Mesendoderm (in vitro differentiated cells): ENCODE data around the gene SH3BP2.

Experiments used
- DNase-seq: peaks from one replicate; pipeline ENCODE4 v3.0.0; 2013
- H2AK5ac ChIP-seq: 2 replicates; pipeline ENCODE4 v1.6.1; 2013; ENCODE audit warnings: low read length, inconsistent platforms
- H2BK120ac ChIP-seq: 2 replicates; pipeline ENCODE4 v1.6.1; 2013; ENCODE audit warnings: low read depth, mild to moderate bottlenecking, low read length, moderate library complexity, mixed read lengths
- H2BK15ac ChIP-seq: replicated peaks from 2 replicates; pipeline ENCODE4 v1.6.1; 2013; ENCODE audit warnings: low read depth, mild to moderate bottlenecking, moderate library complexity
- H2BK5ac ChIP-seq: 2 replicates; pipeline ENCODE4 v1.6.1; 2013; ENCODE audit warnings: low read length, inconsistent platforms
- H3K18ac ChIP-seq: 2 replicates; pipeline ENCODE4 v1.6.1; 2013; ENCODE audit warnings: mild to moderate bottlenecking, low read length, mixed read lengths
- H3K23ac ChIP-seq: one replicate; pipeline ENCODE4 v1.6.1; 2013; ENCODE audit warnings: low read length
- H3K27ac ChIP-seq: 2 replicates; pipeline ENCODE4 v1.5.1; 2013; ENCODE audit warnings: low read depth, mild to moderate bottlenecking, inconsistent platforms, low read length, moderate library complexity
- H3K27me3 ChIP-seq: 2 replicates; pipeline ENCODE4 v1.6.1; 2013; ENCODE audit warnings: low read length, control low read depth, mild to moderate bottlenecking, inconsistent platforms; ENCODE audit not compliant: insufficient read depth, poor library complexity
- H3K36me3 ChIP-seq: 2 replicates; pipeline ENCODE4 v1.6.1; 2013; ENCODE audit warnings: low read length, inconsistent platforms; ENCODE audit not compliant: control insufficient read depth, insufficient read depth
- H3K4ac ChIP-seq: one replicate; pipeline ENCODE4 v1.6.1; 2013; ENCODE audit warnings: low read depth, mild to moderate bottlenecking, low read length, moderate library complexity
- H3K4me1 ChIP-seq: 2 replicates; pipeline ENCODE4 v1.6.1; 2013; ENCODE audit warnings: low read depth, low read length, inconsistent platforms; ENCODE audit not compliant: control insufficient read depth
- H3K4me2 ChIP-seq: 2 replicates; pipeline ENCODE4 v1.6.1; 2013; ENCODE audit warnings: low read length
- H3K4me3 ChIP-seq: 2 replicates; pipeline ENCODE4 v1.5.1; 2013; ENCODE audit warnings: mild to moderate bottlenecking, low read length
- H3K56ac ChIP-seq: one replicate; pipeline ENCODE4 v1.6.1; 2013; ENCODE audit warnings: low read length
- H3K79me1 ChIP-seq: 2 replicates; pipeline ENCODE4 v1.6.1; 2013; ENCODE audit warnings: low read length, inconsistent platforms
- H3K79me2 ChIP-seq: 2 replicates; pipeline ENCODE4 v1.6.1; 2013; ENCODE audit warnings: mild to moderate bottlenecking, low read length; ENCODE audit not compliant: control insufficient read depth, insufficient read depth
- H3K9ac ChIP-seq: 2 replicates; pipeline ENCODE4 v1.6.1; 2013; ENCODE audit warnings: low read length, inconsistent platforms
- H4K5ac ChIP-seq: one replicate; pipeline ENCODE4 v1.6.1; 2013; ENCODE audit warnings: low read length
- H4K8ac ChIP-seq: one replicate; pipeline ENCODE4 v1.6.1; 2013; ENCODE audit warnings: low read depth, mild to moderate bottlenecking, control low read depth, low read length, moderate library complexity
- WGBS: extraction: QIAGEN DNeasy Blood & Tissue Kit; methylation state at CpG from one replicate; pipeline ENCODE4 v1.1.7; 2013; ENCODE audit warnings: low lambda C conversion rate, missing lambda C conversion rate; ENCODE audit not compliant: insufficient coverage; ENCODE audit errors: extremely low coverage; 5-methylcytosine and 5-hydroxymethylcytosine counted together

The SH3BP2 gene

DNA sequence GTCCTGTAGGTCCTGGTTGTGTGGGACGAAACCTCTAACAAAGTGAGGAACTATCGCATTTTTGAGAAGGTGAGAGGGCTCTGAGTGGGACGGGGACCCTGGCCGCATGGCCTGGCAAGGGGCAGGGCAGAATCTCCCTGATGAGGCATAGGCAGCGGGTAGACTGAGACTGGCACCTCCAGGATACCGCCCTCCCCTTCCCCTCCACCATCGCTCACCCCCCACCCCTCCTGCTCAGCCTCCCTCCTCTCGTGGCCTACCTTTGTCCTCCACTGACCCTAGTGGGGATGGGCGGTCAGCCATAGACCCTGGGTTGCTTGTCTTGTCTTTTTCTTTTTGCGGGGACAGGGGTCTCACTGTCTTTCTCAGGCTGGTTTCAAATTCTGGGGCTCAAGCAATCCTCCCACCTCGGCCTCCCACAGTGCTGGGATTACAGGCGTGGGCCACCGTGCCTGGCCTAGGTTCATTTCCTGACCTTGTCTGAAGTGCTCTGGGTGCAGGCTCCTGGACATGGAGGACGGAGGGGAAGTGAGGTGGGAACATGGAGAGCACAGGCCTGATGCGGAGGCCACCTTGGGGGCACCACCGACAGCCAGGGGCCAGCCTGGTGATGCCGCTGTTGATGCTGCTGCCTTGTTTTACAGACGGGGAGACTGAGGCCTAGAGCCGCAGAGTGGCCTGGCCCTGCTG, 40.2 kb downstream of the SH3BP2 start:
- Histone ChIP-seq H3K4ac (no peak overlapping the region), H2BK15ac (no peak overlapping the region), H3K18ac (no peak overlapping the region), H3K4me1 (peaks cover 2% of the 10 kb centered on the region), H2BK5ac (no peak overlapping the region), H2BK120ac (no peak overlapping the region), H3K36me3 (peaks cover 11% of the 10 kb centered on the region), H3K23ac (no peak overlapping the region), H4K5ac (no peak overlapping the region), H3K79me2 (no peaks in the 10 kb centered on the region), H4K8ac (no peak overlapping the region), H3K4me2 (no peak overlapping the region), H3K56ac (no peak overlapping the region), H3K4me3 (no peak overlapping the region), H3K79me1 (no peaks in the 10 kb centered on the region), H3K27me3 (no peaks in the 10 kb centered on the region), H3K9ac (no peak overlapping the region), H2AK5ac (no peak overlapping the region), H3K27ac (no peak overlapping the region)
- no CpG with 5 or more reads among the region's 19 CpGs for WGBS
- no peak for DNase-seq

DNA sequence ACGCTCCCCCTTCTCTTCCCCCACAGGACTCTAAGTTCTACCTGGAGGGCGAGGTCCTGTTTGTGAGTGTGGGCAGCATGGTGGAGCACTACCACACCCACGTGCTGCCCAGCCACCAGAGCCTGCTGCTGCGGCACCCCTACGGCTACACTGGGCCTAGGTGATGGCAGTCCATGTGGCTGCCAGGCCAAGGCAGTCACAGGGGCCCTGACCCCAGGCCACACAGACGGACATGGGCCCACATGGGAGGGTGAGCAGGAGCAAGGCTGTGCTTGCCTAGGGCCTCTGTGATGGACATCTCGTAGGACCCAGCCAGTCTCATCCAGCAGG, 40.8 kb downstream of the SH3BP2 start:
- Histone ChIP-seq H4K8ac (no peak overlapping the region), H2BK120ac (no peak overlapping the region), H3K56ac (no peak overlapping the region), H3K4ac (no peak overlapping the region), H3K27me3 (no peaks in the 10 kb centered on the region), H2AK5ac (no peak overlapping the region), H2BK5ac (no peak overlapping the region), H3K4me3 (no peak overlapping the region), H3K23ac (no peak overlapping the region), H3K36me3 (peaks cover 11% of the 10 kb centered on the region), H2BK15ac (no peak overlapping the region), H3K4me2 (no peak overlapping the region), H3K79me1 (no peaks in the 10 kb centered on the region), H3K4me1 (peaks cover 2% of the 10 kb centered on the region), H3K9ac (no peak overlapping the region), H3K79me2 (no peaks in the 10 kb centered on the region), H3K18ac (no peak overlapping the region), H3K27ac (no peak overlapping the region), H4K5ac (no peak overlapping the region)
- DNase-seq, result no peak
- WGBS, result no CpG with 5 or more reads among the region's 7 CpGs

DNA sequence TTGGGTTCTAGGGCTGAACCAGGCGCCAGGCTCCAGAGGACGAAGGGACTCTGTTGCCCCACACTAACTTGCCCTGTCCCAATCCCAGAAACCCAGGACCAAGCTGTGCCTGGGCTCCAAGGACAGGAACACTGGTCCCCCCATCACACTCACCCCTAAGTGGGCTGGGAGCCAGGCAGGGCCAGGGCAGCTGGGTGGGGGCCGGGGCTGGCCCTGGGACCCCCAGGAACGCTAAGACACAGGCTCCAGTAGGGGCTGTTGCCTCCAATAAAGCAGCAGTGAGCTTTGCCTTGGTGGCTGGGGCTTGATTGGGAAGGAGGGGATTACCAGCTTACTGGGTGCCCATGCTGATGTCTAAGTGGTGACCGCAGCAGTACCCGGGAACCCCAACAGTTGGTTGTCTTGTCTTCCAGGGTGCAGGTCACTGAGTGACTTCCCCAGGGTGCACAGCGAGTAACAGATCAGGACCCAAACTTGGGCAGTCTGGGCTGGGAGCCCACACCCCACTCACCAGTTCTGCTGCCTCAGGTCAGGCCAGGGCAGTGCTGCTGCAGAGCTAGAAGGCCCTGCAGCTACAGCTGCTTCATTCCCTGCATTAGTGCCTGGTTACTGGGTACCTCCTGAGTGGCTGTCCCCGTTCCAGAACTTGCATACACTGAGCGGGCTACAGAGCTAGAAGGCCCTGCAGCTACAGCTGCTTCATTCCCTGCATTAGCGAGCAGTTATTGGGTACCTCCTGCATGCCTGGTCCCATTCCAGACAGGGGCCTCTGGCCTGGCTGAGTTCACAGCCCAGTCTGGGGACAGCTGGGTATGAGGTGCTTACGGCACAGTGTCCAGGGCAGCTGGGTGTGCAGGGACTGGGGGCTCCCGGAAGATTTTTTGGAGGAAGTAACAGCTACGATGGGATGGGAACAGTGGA, 41.4 kb downstream of the SH3BP2 start:
- no peak for DNase-seq

GRCh38 chr4:2835978-2836377, 43.1 kb downstream of the SH3BP2 start:
- Histone ChIP-seq H2BK120ac (no peak overlapping the region), H3K27me3 (no peaks in the 10 kb centered on the region), H3K79me1 (no peaks in the 10 kb centered on the region), H3K27ac (no peak overlapping the region), H2AK5ac (no peak overlapping the region), H3K4me1 (peaks cover 2% of the 10 kb centered on the region), H3K79me2 (no peaks in the 10 kb centered on the region), H3K4ac (no peak overlapping the region), H4K8ac (no peak overlapping the region), H3K9ac (no peak overlapping the region), H2BK5ac (no peak overlapping the region), H3K36me3 (peaks cover 10% of the 10 kb centered on the region), H3K18ac (no peak overlapping the region), H3K4me2 (no peak overlapping the region), H4K5ac (no peak overlapping the region), H3K56ac (no peak overlapping the region), H3K23ac (no peak overlapping the region), H2BK15ac (no peak overlapping the region), H3K4me3 (no peak overlapping the region)
- WGBS, result no CpG with 5 or more reads among the region's 8 CpGs
- DNase-seq, result no peak

More for the DNA sequence above, 41.4 kb downstream of the SH3BP2 start:
- Histone ChIP-seq H3K79me2 (no peaks in the 10 kb centered on the region), H4K5ac (no peak overlapping the region), H2AK5ac (no peak overlapping the region), H3K36me3 (peaks cover 11% of the 10 kb centered on the region), H4K8ac (no peak overlapping the region), H3K27ac (no peak overlapping the region), H3K18ac (no peak overlapping the region), H3K56ac (no peak overlapping the region), H3K79me1 (no peaks in the 10 kb centered on the region), H2BK5ac (no peak overlapping the region), H3K27me3 (no peaks in the 10 kb centered on the region), H3K4ac (no peak overlapping the region), H3K23ac (no peak overlapping the region), H3K9ac (no peak overlapping the region), H3K4me3 (no peak overlapping the region), H2BK15ac (no peak overlapping the region), H2BK120ac (no peak overlapping the region), H3K4me1 (peaks cover 2% of the 10 kb centered on the region), H3K4me2 (no peak overlapping the region)
- no CpG with 5 or more reads among the region's 13 CpGs for WGBS

DNA sequence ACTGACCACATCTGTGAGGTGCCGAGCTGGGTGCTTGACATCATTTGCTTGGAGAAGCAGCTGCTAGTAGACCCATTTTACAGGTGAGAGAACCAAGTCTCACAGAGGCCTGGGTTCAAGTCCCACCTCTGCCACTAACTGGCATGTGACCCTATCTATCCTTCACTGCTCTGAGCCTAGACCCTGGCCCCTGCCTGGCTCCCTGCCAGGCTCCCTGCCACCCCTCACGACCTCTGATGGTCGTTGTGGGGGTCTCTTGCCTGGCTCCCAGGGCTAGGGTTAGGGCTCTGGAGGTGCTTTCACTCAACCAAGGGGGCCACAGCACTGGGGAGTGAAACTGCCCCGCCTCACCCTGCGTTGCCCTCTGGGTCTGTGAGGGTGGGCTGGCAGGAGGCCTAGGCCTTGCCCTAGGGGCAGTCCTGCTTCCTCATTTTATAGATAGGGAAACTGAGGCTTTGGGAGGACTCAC, 43.5 kb downstream of the SH3BP2 start:
- no peak overlapping the region for H3K18ac ChIP-seq
- no peak overlapping the region for H4K8ac ChIP-seq
- no peak overlapping the region for H2BK15ac ChIP-seq
- no peaks in the 10 kb centered on the region for H3K79me2 ChIP-seq
- H3K4me1 ChIP-seq, result peaks cover 2% of the 10 kb centered on the region
- H3K4me3 ChIP-seq, result no peak overlapping the region
- H3K27me3 ChIP-seq, result no peaks in the 10 kb centered on the region
- H2BK120ac ChIP-seq, result no peak overlapping the region
- H3K9ac ChIP-seq, result no peak overlapping the region
- no peak overlapping the region for H3K4ac ChIP-seq
- H4K5ac ChIP-seq, result no peak overlapping the region
- H2BK5ac ChIP-seq, result no peak overlapping the region
- DNase-seq, result no peak
- no peak overlapping the region for H3K27ac ChIP-seq
- H3K36me3 ChIP-seq, result peaks cover 10% of the 10 kb centered on the region
- no CpG with 5 or more reads among the region's 5 CpGs for WGBS
- no peaks in the 10 kb centered on the region for H3K79me1 ChIP-seq
- H3K56ac ChIP-seq, result no peak overlapping the region
- no peak overlapping the region for H3K23ac ChIP-seq
- H2AK5ac ChIP-seq, result no peak overlapping the region
- no peak overlapping the region for H3K4me2 ChIP-seq
